Measurements from ENCODE around the gene MAP2K4.

Gene MAP2K4

DNA sequence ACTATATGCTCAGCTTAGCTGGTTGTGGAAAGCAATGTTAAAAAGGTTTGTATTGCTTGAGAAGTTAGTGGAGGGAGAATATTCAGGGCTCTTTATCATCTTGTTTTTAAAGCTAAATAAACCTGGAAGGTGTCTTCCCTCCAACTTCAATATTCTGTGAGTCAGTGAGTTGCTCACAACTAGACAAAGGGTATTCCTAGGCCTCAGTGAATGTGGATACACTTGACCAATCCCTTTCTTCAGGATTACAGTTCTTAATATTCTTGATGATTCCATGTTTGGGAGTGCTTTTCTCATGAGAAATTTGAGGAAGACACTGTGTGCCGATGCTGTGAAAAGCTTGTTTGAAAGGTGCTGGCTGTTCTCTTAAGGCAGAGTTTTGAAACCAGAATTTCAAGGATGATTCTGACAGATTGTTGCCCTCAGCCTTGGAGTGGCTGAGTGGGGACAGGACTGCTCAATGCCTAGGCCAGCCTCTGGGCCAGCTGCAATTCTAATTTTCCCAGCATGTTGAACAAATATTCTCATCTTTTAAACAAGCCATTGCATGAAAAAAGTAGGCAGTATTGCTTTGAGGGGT lies 30.1 kb downstream of the MAP2K4 start:
- 100% methylated on average over 1 of the region's 1 CpG for WGBS
- Histone ChIP-seq H3K23ac (ENCODE audit: low read length in 2 of 2) (no peak overlapping the region), H4K91ac (ENCODE audit: low read length) (no peak overlapping the region), H2BK12ac (ENCODE audit: low read length in 2 of 2) (no peak overlapping the region), H3K9ac (ENCODE audit: low read length) (no peak overlapping the region), H3K4me2 (ENCODE audit: low read length, poor library complexity, severe bottlenecking) (no peak overlapping the region), H3K27me3 (ENCODE audit: control insufficient read depth in 1 of 2, insufficient read depth in 1 of 2, low read length in 2 of 2) (no peaks in the 10 kb centered on the region), H3K14ac (ENCODE audit: low read length in 2 of 2) (no peak overlapping the region), H3K4me1 (ENCODE audit: control insufficient read depth, insufficient read depth, low read depth, low read length) (peaks cover 1% of the 10 kb centered on the region), H3K79me1 (replicated peaks; ENCODE audit: low read length, poor library complexity, severe bottlenecking) (peaks cover 18% of the 10 kb centered on the region), H2BK120ac (ENCODE audit: low read depth, low read length) (no peak overlapping the region), H3K9me3 (ENCODE audit: control insufficient read depth, low read length) (no peaks in the 10 kb centered on the region), H3K4me3 (ENCODE audit: insufficient read depth in 1 of 2, low read depth in 1 of 2, low read length in 2 of 2) (no peak overlapping the region), H2BK15ac (ENCODE audit: low read depth, poor library complexity, severe bottlenecking) (no peak overlapping the region), H2AFZ (ENCODE audit: low read depth, low read length) (no peak overlapping the region), H3K27ac (ENCODE audit: low read length, poor library complexity, severe bottlenecking) (no peak overlapping the region), H3K18ac (ENCODE audit: low read depth in 1 of 2, low read length in 2 of 2) (no peak overlapping the region), H3K4ac (ENCODE audit: low read depth in 1 of 2, low read length in 2 of 2) (no peak overlapping the region), H3K36me3 (ENCODE audit: control insufficient read depth in 1 of 2, insufficient read depth in 2 of 2, low read depth in 1 of 2, low read length in 2 of 2) (no peaks in the 10 kb centered on the region), H2BK5ac (ENCODE audit: low read depth, low read length, poor library complexity, severe bottlenecking) (no peak overlapping the region), H4K8ac (ENCODE audit: low read length) (no peak overlapping the region), H2AK5ac (ENCODE audit: low read length, severe bottlenecking) (no peak overlapping the region)
- no peak for DNase-seq

DNA sequence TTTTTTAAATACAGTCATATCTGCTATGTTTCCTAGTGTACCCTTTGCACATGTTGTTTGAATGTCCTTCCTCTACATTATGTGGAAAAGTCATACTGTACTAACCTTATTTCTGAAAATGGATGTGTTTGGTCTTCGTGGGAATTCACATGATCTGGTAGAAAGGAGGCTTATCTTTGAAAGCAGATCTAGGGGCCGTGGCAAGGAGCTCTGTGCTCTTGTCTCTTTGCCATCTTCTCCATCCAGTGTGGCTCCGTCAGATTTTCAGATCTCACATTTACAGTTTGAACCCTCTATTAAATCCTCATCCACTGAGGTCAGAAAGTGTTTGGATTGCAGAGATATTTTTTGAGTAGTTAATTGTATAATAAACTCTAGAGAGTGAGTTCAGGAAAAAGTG lies 32.9 kb downstream of the MAP2K4 start:
- Histone ChIP-seq H3K4me1 (ENCODE audit: control insufficient read depth, insufficient read depth, low read depth, low read length) (no peaks in the 10 kb centered on the region), H3K27ac (ENCODE audit: low read length, poor library complexity, severe bottlenecking) (no peak overlapping the region), H2BK120ac (ENCODE audit: low read depth, low read length) (no peak overlapping the region), H3K4me2 (ENCODE audit: low read length, poor library complexity, severe bottlenecking) (no peak overlapping the region), H3K14ac (ENCODE audit: low read length in 2 of 2) (no peak overlapping the region), H3K9me3 (ENCODE audit: control insufficient read depth, low read length) (no peaks in the 10 kb centered on the region), H2BK5ac (ENCODE audit: low read depth, low read length, poor library complexity, severe bottlenecking) (no peak overlapping the region), H2BK12ac (ENCODE audit: low read length in 2 of 2) (no peak overlapping the region), H3K27me3 (ENCODE audit: control insufficient read depth in 1 of 2, insufficient read depth in 1 of 2, low read length in 2 of 2) (no peaks in the 10 kb centered on the region), H2AK5ac (ENCODE audit: low read length, severe bottlenecking) (no peak overlapping the region), H2AFZ (ENCODE audit: low read depth, low read length) (no peak overlapping the region), H3K36me3 (ENCODE audit: control insufficient read depth in 1 of 2, insufficient read depth in 2 of 2, low read depth in 1 of 2, low read length in 2 of 2) (no peaks in the 10 kb centered on the region), H3K4ac (ENCODE audit: low read depth in 1 of 2, low read length in 2 of 2) (no peak overlapping the region), H3K4me3 (ENCODE audit: insufficient read depth in 1 of 2, low read depth in 1 of 2, low read length in 2 of 2) (no peak overlapping the region), H4K8ac (ENCODE audit: low read length) (no peak overlapping the region), H3K23ac (ENCODE audit: low read length in 2 of 2) (no peak overlapping the region), H3K18ac (ENCODE audit: low read depth in 1 of 2, low read length in 2 of 2) (no peak overlapping the region), H3K9ac (ENCODE audit: low read length) (peak overlapping the region; percentile 9), H4K91ac (ENCODE audit: low read length) (no peak overlapping the region), H2BK15ac (ENCODE audit: low read depth, poor library complexity, severe bottlenecking) (no peak overlapping the region), H3K79me1 (replicated peaks; ENCODE audit: low read length, poor library complexity, severe bottlenecking) (peaks cover 11% of the 10 kb centered on the region)
- no peak for DNase-seq
- WGBS, result no CpG with 5 or more reads among the region's 3 CpGs

DNA sequence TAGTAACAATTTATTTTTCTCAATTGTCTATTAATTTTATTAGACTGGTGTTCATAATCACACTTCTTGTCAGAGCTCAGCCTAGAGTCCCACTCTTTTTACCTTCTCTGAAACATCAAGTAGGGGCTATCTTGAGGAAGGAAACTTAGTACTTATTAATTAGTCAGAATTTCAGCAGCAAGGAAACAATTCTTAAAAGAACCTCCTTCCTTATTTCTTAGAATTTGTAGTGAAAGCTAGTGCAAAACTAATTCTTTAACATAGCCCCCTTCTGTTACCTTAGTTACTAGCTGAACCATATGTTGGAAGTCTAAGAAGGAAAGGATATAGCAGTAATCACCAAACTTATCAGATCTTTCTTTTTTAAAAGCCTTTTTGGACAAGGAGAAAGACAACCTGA lies 35.2 kb downstream of the MAP2K4 start:
- Histone ChIP-seq H3K9ac (ENCODE audit: low read length) (no peak overlapping the region), H3K9me3 (ENCODE audit: control insufficient read depth, low read length) (no peaks in the 10 kb centered on the region), H4K8ac (ENCODE audit: low read length) (no peak overlapping the region), H3K4me2 (ENCODE audit: low read length, poor library complexity, severe bottlenecking) (no peak overlapping the region), H2BK12ac (ENCODE audit: low read length in 2 of 2) (no peak overlapping the region), H3K4ac (ENCODE audit: low read depth in 1 of 2, low read length in 2 of 2) (no peak overlapping the region), H4K91ac (ENCODE audit: low read length) (no peak overlapping the region), H3K36me3 (ENCODE audit: control insufficient read depth in 1 of 2, insufficient read depth in 2 of 2, low read depth in 1 of 2, low read length in 2 of 2) (peaks cover 0 to 2% of the 10 kb centered on the region in 2 experiments), H2BK5ac (ENCODE audit: low read depth, low read length, poor library complexity, severe bottlenecking) (no peak overlapping the region), H3K79me1 (replicated peaks; ENCODE audit: low read length, poor library complexity, severe bottlenecking) (peaks cover 8% of the 10 kb centered on the region), H2BK120ac (ENCODE audit: low read depth, low read length) (no peak overlapping the region), H3K23ac (ENCODE audit: low read length in 2 of 2) (no peak overlapping the region), H3K4me1 (ENCODE audit: control insufficient read depth, insufficient read depth, low read depth, low read length) (no peaks in the 10 kb centered on the region), H3K4me3 (ENCODE audit: insufficient read depth in 1 of 2, low read depth in 1 of 2, low read length in 2 of 2) (no peak overlapping the region), H3K27me3 (ENCODE audit: control insufficient read depth in 1 of 2, insufficient read depth in 1 of 2, low read length in 2 of 2) (no peaks in the 10 kb centered on the region), H3K27ac (ENCODE audit: low read length, poor library complexity, severe bottlenecking) (no peak overlapping the region), H2AK5ac (ENCODE audit: low read length, severe bottlenecking) (no peak overlapping the region), H3K18ac (ENCODE audit: low read depth in 1 of 2, low read length in 2 of 2) (no peak overlapping the region), H2AFZ (ENCODE audit: low read depth, low read length) (no peak overlapping the region), H2BK15ac (ENCODE audit: low read depth, poor library complexity, severe bottlenecking) (no peak overlapping the region), H3K14ac (ENCODE audit: low read length in 2 of 2) (no peak overlapping the region)
- DNase-seq, result no peak

DNA sequence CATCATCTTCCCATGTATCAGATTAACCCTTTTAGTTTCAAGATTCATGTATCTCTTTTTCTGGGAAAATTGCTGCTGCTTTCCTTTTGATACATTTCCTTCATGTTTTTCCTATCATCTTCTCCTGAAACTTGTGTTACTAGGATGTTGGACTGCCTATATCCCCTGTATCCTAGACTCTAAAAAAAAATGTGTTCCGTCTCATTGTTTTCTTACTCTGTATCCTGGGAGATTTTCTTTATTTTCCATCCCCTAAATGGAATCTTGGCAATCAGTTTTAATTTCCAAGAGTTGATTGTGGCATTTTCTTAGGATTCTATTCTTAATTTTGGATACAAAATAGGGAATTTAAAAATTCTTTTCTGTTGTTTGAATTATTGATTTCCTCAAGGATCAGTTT lies 36.8 kb downstream of the MAP2K4 start:
- no peak overlapping the region for H2AK5ac ChIP-seq (ENCODE audit: low read length, severe bottlenecking)
- H3K4me1 ChIP-seq (ENCODE audit: control insufficient read depth, insufficient read depth, low read depth, low read length), result no peaks in the 10 kb centered on the region
- H3K27me3 ChIP-seq (ENCODE audit: control insufficient read depth in 1 of 2, insufficient read depth in 1 of 2, low read length in 2 of 2), result no peaks in the 10 kb centered on the region
- H3K4me3 ChIP-seq (ENCODE audit: insufficient read depth in 1 of 2, low read depth in 1 of 2, low read length in 2 of 2), result no peak overlapping the region
- no peak overlapping the region for H3K4me2 ChIP-seq (ENCODE audit: low read length, poor library complexity, severe bottlenecking)
- H2BK120ac ChIP-seq (ENCODE audit: low read depth, low read length), result no peak overlapping the region
- H3K4ac ChIP-seq (ENCODE audit: low read depth in 1 of 2, low read length in 2 of 2), result no peak overlapping the region
- H2BK12ac ChIP-seq (ENCODE audit: low read length in 2 of 2), result no peak overlapping the region
- H3K79me1 ChIP-seq (replicated peaks; ENCODE audit: low read length, poor library complexity, severe bottlenecking), result peaks cover 9% of the 10 kb centered on the region
- no peak overlapping the region for H2BK5ac ChIP-seq (ENCODE audit: low read depth, low read length, poor library complexity, severe bottlenecking)
- no peak overlapping the region for H2BK15ac ChIP-seq (ENCODE audit: low read depth, poor library complexity, severe bottlenecking)
- peaks cover 2 to 6% of the 10 kb centered on the region in 2 experiments for H3K36me3 ChIP-seq (ENCODE audit: control insufficient read depth in 1 of 2, insufficient read depth in 2 of 2, low read depth in 1 of 2, low read length in 2 of 2)
- no peak overlapping the region for H3K14ac ChIP-seq (ENCODE audit: low read length in 2 of 2)
- H3K27ac ChIP-seq (ENCODE audit: low read length, poor library complexity, severe bottlenecking), result no peak overlapping the region
- H3K9ac ChIP-seq (ENCODE audit: low read length), result no peak overlapping the region
- H3K23ac ChIP-seq (ENCODE audit: low read length in 2 of 2), result no peak overlapping the region
- H4K8ac ChIP-seq (ENCODE audit: low read length), result no peak overlapping the region
- no peak overlapping the region for H4K91ac ChIP-seq (ENCODE audit: low read length)
- no peak for DNase-seq
- no CpG with 5 or more reads among the region's 1 CpG for WGBS
- no peak overlapping the region for H2AFZ ChIP-seq (ENCODE audit: low read depth, low read length)
- H3K9me3 ChIP-seq (ENCODE audit: control insufficient read depth, low read length), result no peaks in the 10 kb centered on the region
- H3K18ac ChIP-seq (ENCODE audit: low read depth in 1 of 2, low read length in 2 of 2), result no peak overlapping the region
